Karpas-422 (cell line): ENCODE measurements around the gene C2orf68. TPM values are rescaled to one million over a fixed set of nuclear protein-coding genes. Genes with fewer than 3 reads are reported as not detected.

Source experiments
- DNase-seq: peaks from one replicate; pipeline ENCODE4 v3.0.0-alpha.2; 2015
- H2AFZ ChIP-seq: fragments of 200-600 bp; sonication (generic); 2 replicates; pipeline ENCODE4 v1.6.1; 2014; ENCODE audit warnings: antibody characterized with exemption, low read length, mixed read lengths
- H3K27ac ChIP-seq: fragments of 200-600 bp; sonication (generic); 2 replicates; pipeline ENCODE4 v1.5.1; 2014; ENCODE audit warnings: mild to moderate bottlenecking, low read length, moderate library complexity
- H3K27me3 ChIP-seq: fragments of 200-600 bp; sonication (generic); 2 replicates; pipeline ENCODE4 v1.6.1; 2014; ENCODE audit warnings: low read length, mixed read lengths
- H3K36me3 ChIP-seq: fragments of 200-600 bp; sonication (generic); 2 replicates; pipeline ENCODE4 v1.6.1; 2014; ENCODE audit warnings: low read length, mixed read lengths; ENCODE audit not compliant: insufficient read depth
- H3K4me1 ChIP-seq: fragments of 200-600 bp; sonication (generic); 2 replicates; pipeline ENCODE4 v1.6.1; 2014; ENCODE audit warnings: mild to moderate bottlenecking, low read length, mixed read lengths
- H3K4me2 ChIP-seq: fragments of 200-600 bp; sonication (generic); 2 replicates; pipeline ENCODE4 v1.6.1; 2014; ENCODE audit warnings: low read length, low read depth, mild to moderate bottlenecking; ENCODE audit not compliant: poor library complexity, severe bottlenecking
- H3K4me3 ChIP-seq: fragments of 200-600 bp; sonication (generic); 2 replicates; pipeline ENCODE4 v1.5.1; 2014; ENCODE audit warnings: mild to moderate bottlenecking, antibody characterized with exemption, low read length, mixed read lengths
- H3K79me2 ChIP-seq: fragments of 200-600 bp; sonication (generic); 2 replicates; pipeline ENCODE4 v1.6.1; 2014; ENCODE audit warnings: mild to moderate bottlenecking, low read length, mixed read lengths
- H3K9ac ChIP-seq: fragments of 200-600 bp; sonication (generic); 2 replicates; pipeline ENCODE4 v1.6.0; 2014; ENCODE audit warnings: low read length
- H3K9me2 ChIP-seq: fragments of 200-600 bp; sonication (generic), shearing (Covaris generic); replicated peaks from 2 replicates; pipeline ENCODE4 v1.6.0; 2014; ENCODE audit warnings: mild to moderate bottlenecking, low read length, moderate library complexity; ENCODE audit not compliant: insufficient read depth
- H3K9me3 ChIP-seq: fragments of 300-700, 200-600 bp; sonication (generic); 2 replicates; pipeline ENCODE4 v1.6.1; 2014; ENCODE audit warnings: low read length, mixed read lengths
- H4K20me1 ChIP-seq: fragments of 200-600 bp; sonication (generic); 2 replicates; pipeline ENCODE4 v1.6.1; 2014; ENCODE audit warnings: mild to moderate bottlenecking, antibody characterized with exemption, low read length, low read depth; ENCODE audit not compliant: insufficient read depth
- total RNA-seq: library from RNA; depleted of rRNA; stranded (reverse); fragments of >200 nt; shearing (Covaris generic); gene quantifications from 2 replicates; pipeline ENCODE4 v1.2.3, GENCODE V29; 2014; ENCODE audit warnings: low replicate concordance

The C2orf68 gene
- total RNA-seq, 1 experiment from 2014 or later: 111 TPM

DNA sequence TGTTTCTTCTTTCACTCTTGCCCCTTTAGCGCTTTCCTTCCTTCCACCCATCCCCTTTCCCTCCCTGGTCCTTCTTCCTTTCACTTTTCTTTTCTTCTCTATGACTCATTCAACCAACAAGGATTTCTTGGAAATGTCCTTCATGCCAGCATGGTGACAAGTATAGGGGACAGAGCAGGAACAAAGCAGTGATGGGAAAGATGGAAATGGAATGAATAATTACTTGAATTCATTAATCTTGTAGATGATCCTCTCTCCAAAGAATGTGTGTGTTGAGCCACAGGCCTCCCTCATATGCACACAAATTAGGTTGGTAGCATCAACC lies 26.1 kb downstream of the C2orf68 start:
- H3K4me3 ChIP-seq: no peak overlapping the region
- H3K4me2 ChIP-seq: no peak overlapping the region
- peaks cover 5% of the 10 kb centered on the region; the same call in 1 of the 2 replicates for H3K36me3 ChIP-seq
- no peaks in the 10 kb centered on the region for H3K9me2 ChIP-seq
- no peak overlapping the region for H3K27ac ChIP-seq
- H3K9ac ChIP-seq: no peak overlapping the region
- no peaks in the 10 kb centered on the region; the same call in 1 of the 2 replicates for H4K20me1 ChIP-seq
- no peaks in the 10 kb centered on the region for H3K9me3 ChIP-seq
- H3K4me1 ChIP-seq: no peaks in the 10 kb centered on the region
- H3K79me2 ChIP-seq: no peaks in the 10 kb centered on the region
- H2AFZ ChIP-seq: no peak overlapping the region
- no peak for DNase-seq
- H3K27me3 ChIP-seq: no peaks in the 10 kb centered on the region

DNA sequence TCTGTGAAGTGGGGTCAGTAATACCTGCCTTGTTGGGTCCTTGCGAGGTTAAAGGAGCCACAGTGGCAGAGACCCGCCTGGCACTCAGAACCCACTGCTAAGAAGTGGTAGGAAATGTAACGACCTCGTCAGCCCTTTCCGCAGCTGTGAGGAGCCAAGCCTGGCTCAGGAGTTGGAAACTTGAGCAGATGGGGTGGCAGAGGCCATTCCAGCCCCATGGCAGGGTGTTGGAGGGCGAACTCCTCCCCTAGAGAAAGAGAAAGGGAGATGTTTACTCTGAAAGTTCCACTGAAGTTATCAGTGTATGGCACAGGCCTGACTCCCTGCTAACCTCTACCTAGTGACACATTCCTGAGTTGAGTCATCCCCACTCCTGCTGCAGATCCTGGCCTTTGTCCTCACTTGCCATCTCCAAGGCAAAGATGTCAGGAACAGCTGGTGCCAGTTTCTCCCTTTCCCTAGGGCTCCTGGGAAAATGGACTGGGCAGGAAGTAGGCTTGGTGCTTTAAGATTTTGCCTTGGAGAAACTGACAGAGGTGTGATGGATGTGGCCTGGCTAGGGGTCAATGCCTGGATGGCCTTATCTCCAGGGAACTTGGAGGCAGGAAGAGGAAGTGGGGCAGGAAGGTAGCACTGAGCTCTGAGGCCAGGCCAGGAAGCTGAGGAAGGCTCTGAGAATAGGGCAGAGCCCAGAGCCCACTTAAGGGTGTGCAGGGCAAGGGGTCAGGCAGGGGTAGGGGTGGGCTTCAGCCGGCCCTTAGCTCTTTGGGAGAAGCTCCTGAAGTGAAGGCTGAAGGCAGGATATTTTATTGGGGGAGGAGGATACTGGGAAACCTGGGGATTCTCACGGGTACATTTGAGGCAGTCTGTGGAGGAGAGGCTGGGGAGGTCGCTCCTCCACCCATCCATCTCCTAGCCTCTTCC lies 26.7 kb downstream of the C2orf68 start:
- H3K79me2 ChIP-seq: peaks cover 3% of the 10 kb centered on the region
- H3K9me3 ChIP-seq: no peaks in the 10 kb centered on the region
- H3K4me2 ChIP-seq: no peak overlapping the region
- H4K20me1 ChIP-seq: no peaks in the 10 kb centered on the region; the same call in 1 of the 2 replicates
- no peak overlapping the region for H3K4me3 ChIP-seq
- H3K4me1 ChIP-seq: no peaks in the 10 kb centered on the region
- no peaks in the 10 kb centered on the region for H3K27me3 ChIP-seq
- H3K36me3 ChIP-seq: peaks cover 5% of the 10 kb centered on the region; the same call in 1 of the 2 replicates
- H3K9me2 ChIP-seq: no peaks in the 10 kb centered on the region
- H2AFZ ChIP-seq: no peak overlapping the region
- no peak overlapping the region for H3K27ac ChIP-seq
- no peak overlapping the region for H3K9ac ChIP-seq
- no peak for DNase-seq

DNA sequence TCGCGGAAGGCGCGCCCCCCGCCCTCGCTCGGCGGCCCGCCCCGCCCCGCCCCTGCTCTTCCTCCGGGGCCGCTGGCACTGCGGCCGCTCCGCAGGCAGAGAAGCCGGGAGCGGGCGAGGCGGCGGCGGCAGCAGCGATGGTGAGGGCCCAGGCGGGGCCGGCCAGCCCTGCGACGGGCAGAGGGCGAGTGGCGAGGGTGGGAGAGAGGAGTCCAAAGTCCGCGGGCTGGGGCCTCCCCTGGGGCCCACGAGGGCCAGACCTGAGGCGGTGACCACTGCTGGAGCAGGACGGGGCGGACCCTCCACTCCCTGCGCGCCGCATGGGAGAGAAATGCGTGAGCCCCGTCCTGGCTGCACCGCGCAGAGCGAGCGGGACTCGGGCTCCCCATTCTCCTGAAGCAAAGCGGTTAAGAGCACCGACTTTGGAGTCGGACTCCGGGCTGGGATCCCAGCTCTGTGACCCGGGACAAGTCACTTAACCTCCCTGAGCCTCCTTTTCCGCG lies 27.5 kb downstream of the C2orf68 start, which contains the start of gene VAMP5:
Gene VAMP5, plus strand, starts transcription at position 78 of the 503 bp plus-strand sequence. Its CDS starts 60 bp downstream, at position 138.
- DNase-seq: no peak
- H3K27ac ChIP-seq: no peak within 1 kb of the TSS
- H3K36me3 ChIP-seq: peaks cover 5% of the 10 kb centered on the region; the same call in 1 of the 2 replicates
- H4K20me1 ChIP-seq: no peaks in the 10 kb centered on the region; the same call in 1 of the 2 replicates
- H3K79me2 ChIP-seq: peaks cover 10% of the 10 kb centered on the region
- H3K9me3 ChIP-seq: no peaks in the 10 kb centered on the region
- H2AFZ ChIP-seq: no peak within 1 kb of the TSS
- no peak within 1 kb of the TSS for H3K4me2 ChIP-seq
- H3K27me3 ChIP-seq: no peaks in the 10 kb centered on the region
- no peaks in the 10 kb centered on the region for H3K9me2 ChIP-seq
- peaks cover 7% of the 10 kb centered on the region for H3K4me1 ChIP-seq
- H3K9ac ChIP-seq: no peak within 1 kb of the TSS
- H3K4me3 ChIP-seq: no peak within 1 kb of the TSS

DNA sequence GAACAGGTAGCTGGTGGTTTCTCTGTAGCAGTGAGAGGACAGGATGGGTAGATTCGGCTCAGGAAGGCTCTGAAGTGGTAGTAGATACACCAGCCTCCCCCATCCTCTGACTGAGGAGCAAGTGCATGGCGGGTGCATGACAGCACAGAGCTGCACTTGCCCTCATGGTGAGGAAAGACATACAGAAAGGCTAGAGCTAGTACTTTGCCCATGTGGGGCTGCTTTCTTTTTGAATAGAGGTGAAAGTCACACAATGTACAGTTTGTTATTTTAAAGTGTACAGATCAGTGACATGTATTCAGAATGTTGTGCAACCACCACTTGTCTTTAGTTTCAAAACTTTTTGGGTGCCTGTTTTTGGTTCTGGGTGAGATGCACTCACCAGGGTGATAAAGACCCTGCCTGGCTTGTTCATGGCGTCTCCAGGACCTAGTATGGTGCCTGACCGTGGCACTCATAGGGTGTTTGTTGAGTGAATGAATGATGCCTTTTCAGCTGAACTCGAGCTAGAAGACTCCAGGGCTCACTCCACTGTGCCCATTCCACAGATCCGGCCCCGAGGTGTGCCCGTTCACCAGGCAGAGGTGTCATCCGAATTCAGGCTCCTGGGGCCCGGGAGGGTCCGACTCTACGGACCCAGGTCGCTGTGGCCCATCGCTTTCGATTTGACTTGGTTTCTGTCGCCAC lies 28.1 kb downstream of the C2orf68 start:
- Histone ChIP-seq H3K36me3 (peaks cover 5% of the 10 kb centered on the region; the same call in 1 of the 2 replicates), H4K20me1 (no peaks in the 10 kb centered on the region; the same call in 1 of the 2 replicates), H3K79me2 (peaks cover 16% of the 10 kb centered on the region), H3K4me1 (peaks cover 13% of the 10 kb centered on the region), H2AFZ (no peak overlapping the region), H3K9me2 (no peaks in the 10 kb centered on the region), H3K9ac (no peak overlapping the region), H3K27me3 (no peaks in the 10 kb centered on the region), H3K4me3 (no peak overlapping the region), H3K9me3 (no peaks in the 10 kb centered on the region), H3K27ac (no peak overlapping the region), H3K4me2 (no peak overlapping the region)
- DNase-seq: no peak

DNA sequence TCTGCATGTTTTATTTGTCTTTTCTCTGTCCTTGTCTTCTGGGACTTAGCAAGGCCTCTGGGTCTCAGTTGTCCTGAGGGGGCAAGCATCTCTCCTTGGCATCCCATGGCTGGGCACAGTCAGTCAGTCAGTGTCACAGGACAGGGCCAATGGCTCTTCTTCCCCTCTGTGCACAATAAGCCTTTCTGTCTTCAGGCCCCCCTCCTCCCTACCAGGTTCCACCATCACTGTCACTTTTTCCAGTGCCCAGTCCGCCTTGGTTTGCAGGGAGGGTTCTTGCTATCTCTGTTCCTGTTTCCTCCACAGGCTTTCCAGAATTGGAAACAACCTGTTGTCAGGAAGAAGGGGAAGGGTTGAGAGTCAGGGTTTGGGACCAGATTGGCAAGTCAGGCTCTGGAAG lies 29.4 kb downstream of the C2orf68 start:
- Histone ChIP-seq H3K9ac (no peak overlapping the region), H3K4me1 (peaks cover 22% of the 10 kb centered on the region), H2AFZ (no peak overlapping the region), H3K27ac (no peak overlapping the region), H3K79me2 (peaks cover 24% of the 10 kb centered on the region), H3K36me3 (peaks cover 5% of the 10 kb centered on the region; the same call in 1 of the 2 replicates), H3K4me3 (no peak overlapping the region), H3K9me2 (no peaks in the 10 kb centered on the region), H3K9me3 (no peaks in the 10 kb centered on the region), H3K4me2 (no peak overlapping the region), H4K20me1 (no peaks in the 10 kb centered on the region; the same call in 1 of the 2 replicates), H3K27me3 (no peaks in the 10 kb centered on the region)
- DNase-seq: no peak

DNA sequence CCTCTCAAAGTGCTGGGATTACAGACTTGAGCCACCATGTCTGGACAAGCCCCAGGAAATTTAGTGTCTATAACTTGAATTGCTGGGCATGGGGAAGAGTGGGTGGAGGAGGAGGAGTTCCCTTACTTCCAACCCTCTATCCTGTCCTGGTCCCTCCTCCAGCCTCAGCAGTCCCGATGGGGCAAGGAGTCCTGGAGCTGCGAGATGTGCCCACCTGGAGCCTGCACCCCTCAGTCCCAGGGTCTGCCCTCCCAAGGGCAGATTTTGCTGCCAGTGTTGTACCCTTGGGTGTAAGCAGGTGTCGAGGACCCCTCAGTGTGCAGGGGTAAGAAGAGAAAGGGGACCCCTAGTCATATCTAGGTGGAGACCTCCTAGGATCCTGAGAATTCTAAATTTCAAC lies 31.7 kb downstream of the C2orf68 start:
- H4K20me1 ChIP-seq: no peaks in the 10 kb centered on the region; the same call in 1 of the 2 replicates
- no peak overlapping the region for H2AFZ ChIP-seq
- H3K27me3 ChIP-seq: no peaks in the 10 kb centered on the region
- H3K36me3 ChIP-seq: peaks cover 5% of the 10 kb centered on the region; the same call in 1 of the 2 replicates
- peak overlapping the region; percentile 78 for H3K4me2 ChIP-seq
- peaks cover 24% of the 10 kb centered on the region for H3K79me2 ChIP-seq
- no peak for DNase-seq
- no peak overlapping the region for H3K9ac ChIP-seq
- peaks cover 28% of the 10 kb centered on the region for H3K4me1 ChIP-seq
- no peaks in the 10 kb centered on the region for H3K9me2 ChIP-seq
- no peak overlapping the region for H3K27ac ChIP-seq
- H3K4me3 ChIP-seq: no peak overlapping the region
- no peaks in the 10 kb centered on the region for H3K9me3 ChIP-seq

DNA sequence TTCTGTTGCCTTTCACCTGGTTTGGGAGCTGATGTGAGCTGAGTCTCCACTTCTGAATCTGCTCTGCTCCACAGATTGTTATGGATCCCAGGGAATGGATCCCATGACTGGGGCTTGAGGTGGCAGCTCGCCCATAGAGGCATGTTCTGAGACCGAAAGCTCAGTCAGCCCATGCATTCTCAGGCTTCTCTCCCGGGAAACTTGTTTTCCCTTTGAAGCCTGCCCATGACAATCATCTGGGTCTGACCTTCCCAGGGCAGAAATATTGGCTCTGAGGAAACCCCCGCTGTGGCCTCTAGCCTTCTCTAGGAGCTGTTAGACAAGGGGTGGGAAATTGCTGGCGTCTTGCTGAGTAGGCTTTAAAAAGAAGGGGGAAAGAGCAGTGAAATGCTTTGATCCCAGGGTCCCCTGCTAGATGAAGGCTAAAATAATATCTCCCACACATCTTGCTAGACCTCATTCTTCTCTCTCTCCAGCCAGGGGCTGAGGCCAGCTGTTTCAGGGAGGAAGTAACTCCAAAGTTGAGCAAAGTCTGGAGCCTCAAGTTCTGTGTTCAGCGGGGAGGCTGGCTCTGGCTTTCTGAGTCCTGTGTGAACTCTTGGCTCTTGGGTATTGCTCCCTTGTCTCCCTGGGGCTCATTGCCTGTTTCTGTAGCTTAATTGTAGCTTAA lies 32.5 kb downstream of the C2orf68 start:
- Histone ChIP-seq H3K79me2 (peaks cover 24% of the 10 kb centered on the region), H3K4me1 (peaks cover 28% of the 10 kb centered on the region), H3K4me2 (peak overlapping the region; percentile 78), H3K4me3 (peak overlapping the region; percentile 75), H3K27ac (peak overlapping the region; percentile 43; the same call in 1 of the 2 replicates), H3K9me2 (no peaks in the 10 kb centered on the region), H3K36me3 (peaks cover 5% of the 10 kb centered on the region; the same call in 1 of the 2 replicates), H2AFZ (no peak overlapping the region), H3K9me3 (no peaks in the 10 kb centered on the region), H3K27me3 (no peaks in the 10 kb centered on the region), H3K9ac (peak overlapping the region; percentile 75), H4K20me1 (no peaks in the 10 kb centered on the region; the same call in 1 of the 2 replicates)
- DNase-seq: no peak
